ENCODE data around the gene MRPL2.

DNA sequence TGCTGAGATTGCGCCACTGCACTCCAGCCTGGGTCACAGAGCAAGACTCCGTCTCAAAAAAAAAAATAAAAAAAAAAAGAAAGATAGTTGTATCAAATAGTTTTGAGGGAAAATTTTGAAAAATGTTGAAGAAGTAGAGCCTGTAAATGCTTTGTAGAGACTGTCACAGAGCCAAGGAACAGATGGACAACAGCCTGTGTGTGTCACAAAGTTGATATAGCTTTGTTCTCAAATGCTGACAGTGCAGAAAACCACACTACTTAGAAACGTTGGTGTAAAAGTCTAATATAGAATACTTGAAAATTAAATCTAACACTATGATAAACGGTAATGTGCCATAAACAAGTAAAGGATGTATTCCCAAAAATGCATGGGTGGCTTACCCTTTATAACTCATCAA lies 42.3 kb upstream of the MRPL2 start:
- TF ChIP-seq, protein P1, sequence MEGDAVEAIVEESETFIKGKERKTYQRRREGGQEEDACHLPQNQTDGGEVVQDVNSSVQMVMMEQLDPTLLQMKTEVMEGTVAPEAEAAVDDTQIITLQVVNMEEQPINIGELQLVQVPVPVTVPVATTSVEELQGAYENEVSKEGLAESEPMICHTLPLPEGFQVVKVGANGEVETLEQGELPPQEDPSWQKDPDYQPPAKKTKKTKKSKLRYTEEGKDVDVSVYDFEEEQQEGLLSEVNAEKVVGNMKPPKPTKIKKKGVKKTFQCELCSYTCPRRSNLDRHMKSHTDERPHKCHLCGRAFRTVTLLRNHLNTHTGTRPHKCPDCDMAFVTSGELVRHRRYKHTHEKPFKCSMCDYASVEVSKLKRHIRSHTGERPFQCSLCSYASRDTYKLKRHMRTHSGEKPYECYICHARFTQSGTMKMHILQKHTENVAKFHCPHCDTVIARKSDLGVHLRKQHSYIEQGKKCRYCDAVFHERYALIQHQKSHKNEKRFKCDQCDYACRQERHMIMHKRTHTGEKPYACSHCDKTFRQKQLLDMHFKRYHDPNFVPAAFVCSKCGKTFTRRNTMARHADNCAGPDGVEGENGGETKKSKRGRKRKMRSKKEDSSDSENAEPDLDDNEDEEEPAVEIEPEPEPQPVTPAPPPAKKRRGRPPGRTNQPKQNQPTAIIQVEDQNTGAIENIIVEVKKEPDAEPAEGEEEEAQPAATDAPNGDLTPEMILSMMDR (conservative IDR thresholded peaks at IDR 0.05): no peak
- no peak for TF ChIP-seq ZFX (IDR thresholded peaks at IDR 0.05)
